ENCODE results near the gene WWOX.

DNA sequence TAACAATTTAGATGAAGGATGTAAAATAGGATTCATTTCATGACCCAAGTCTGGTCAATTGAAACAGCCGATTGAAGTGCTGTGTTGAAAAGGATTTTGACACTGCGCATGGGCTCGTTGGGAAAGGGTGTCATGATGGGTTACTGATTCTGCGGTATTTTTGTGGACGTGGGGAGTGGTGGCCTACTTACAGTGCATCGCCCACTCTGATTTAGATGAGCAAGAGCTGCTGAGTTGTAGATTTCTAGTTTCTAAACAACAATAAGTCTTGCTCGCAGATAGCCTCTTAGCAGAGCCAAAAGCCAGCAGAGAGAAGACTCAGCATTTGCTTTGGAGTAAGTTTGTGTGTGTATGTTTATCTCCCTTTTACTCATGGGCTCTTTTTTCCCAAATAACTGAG is 770.0 kb downstream of the WWOX start:
- TF ChIP-seq, protein P1, sequence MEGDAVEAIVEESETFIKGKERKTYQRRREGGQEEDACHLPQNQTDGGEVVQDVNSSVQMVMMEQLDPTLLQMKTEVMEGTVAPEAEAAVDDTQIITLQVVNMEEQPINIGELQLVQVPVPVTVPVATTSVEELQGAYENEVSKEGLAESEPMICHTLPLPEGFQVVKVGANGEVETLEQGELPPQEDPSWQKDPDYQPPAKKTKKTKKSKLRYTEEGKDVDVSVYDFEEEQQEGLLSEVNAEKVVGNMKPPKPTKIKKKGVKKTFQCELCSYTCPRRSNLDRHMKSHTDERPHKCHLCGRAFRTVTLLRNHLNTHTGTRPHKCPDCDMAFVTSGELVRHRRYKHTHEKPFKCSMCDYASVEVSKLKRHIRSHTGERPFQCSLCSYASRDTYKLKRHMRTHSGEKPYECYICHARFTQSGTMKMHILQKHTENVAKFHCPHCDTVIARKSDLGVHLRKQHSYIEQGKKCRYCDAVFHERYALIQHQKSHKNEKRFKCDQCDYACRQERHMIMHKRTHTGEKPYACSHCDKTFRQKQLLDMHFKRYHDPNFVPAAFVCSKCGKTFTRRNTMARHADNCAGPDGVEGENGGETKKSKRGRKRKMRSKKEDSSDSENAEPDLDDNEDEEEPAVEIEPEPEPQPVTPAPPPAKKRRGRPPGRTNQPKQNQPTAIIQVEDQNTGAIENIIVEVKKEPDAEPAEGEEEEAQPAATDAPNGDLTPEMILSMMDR (conservative IDR thresholded peaks at IDR 0.05; ENCODE audit: low read depth, low read length), result no peak
- no peak for TF ChIP-seq EZH2 (IDR thresholded peaks at IDR 0.05; ENCODE audit: borderline replicate concordance, low read depth, low read length, poor library complexity, severe bottlenecking)

Measured in A673 (cell line).